ENCODE data around the gene CASQ2. TPM values are rescaled to one million over a fixed set of nuclear protein-coding genes. Genes with fewer than 3 reads are reported as not detected.

The CASQ2 gene
- total and polyA plus RNA-seq, 9 of the 15 experiments (the other 6 are each of a cell fraction or from before 2014, with no cell fraction given), result not detected

DNA sequence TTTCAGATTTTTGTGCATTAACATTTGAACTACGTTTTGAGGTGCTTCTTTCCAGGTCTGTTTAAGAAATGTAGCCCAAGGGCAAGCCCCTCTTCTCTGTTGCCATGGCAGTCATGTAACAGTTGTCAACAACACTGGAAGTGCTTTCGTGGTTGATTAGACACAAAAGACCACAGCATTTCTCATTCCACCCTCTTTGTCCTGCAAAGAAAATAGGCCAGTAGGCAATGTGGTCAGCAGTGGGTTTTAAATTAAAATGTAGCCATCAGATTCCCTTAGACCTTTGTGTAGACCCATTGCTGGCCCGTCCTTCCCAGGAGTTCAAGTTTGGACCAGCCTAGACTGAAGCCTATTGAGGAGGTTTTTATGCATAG lies 91.3 kb downstream of the CASQ2 start:
- Histone ChIP-seq H3K27ac (ENCODE audit: extremely low read depth, low read depth, low read length) (no peak overlapping the region), H3K36me3 (ENCODE audit: control insufficient read depth, insufficient read depth, low read length) (peaks cover 29% of the 10 kb centered on the region; the same call in 2 of the 3 replicates), H3K9ac (ENCODE audit: insufficient read depth in 1 of 2, low read depth in 2 of 2, low read length in 2 of 2) (no peak overlapping the region), H3K4me1 (replicated peaks in 1 of 2; ENCODE audit: control insufficient read depth in 2 of 2, insufficient read depth in 2 of 2, low read length in 2 of 2) (peaks cover 0 to 3% of the 10 kb centered on the region in 2 experiments; a peak in 1 of 5 replicates), H3K79me2 (ENCODE audit: control insufficient read depth, insufficient read depth, low read length) (no peaks in the 10 kb centered on the region), H2AFZ (ENCODE audit: low read depth, low read length) (no peak overlapping the region), H3K9me1 (ENCODE audit: control insufficient read depth, insufficient read depth, low read length) (peaks cover 5% of the 10 kb centered on the region), H3K27me3 (ENCODE audit: control insufficient read depth in 2 of 2, insufficient read depth in 2 of 2, low read length in 2 of 2) (no peaks in the 10 kb centered on the region), H3K9me3 (replicated peaks; ENCODE audit: control insufficient read depth, insufficient read depth, low read depth, low read length) (no peaks in the 10 kb centered on the region), H4K20me1 (replicated peaks; ENCODE audit: control insufficient read depth, insufficient read depth, low read length) (peaks cover 5% of the 10 kb centered on the region; the same call in 1 of the 2 replicates), H3K4me2 (ENCODE audit: insufficient read depth, low read length) (no peak overlapping the region), H3K4me3 (no peak overlapping the region)
- WGBS (ENCODE audit: insufficient coverage, low coverage, missing lambda C conversion rate), result 48% methylated on average over 3 of the region's 3 CpGs
- no peak for DNase-seq (ENCODE audit: extremely low read depth in 1 of 4, low spot score in 3 of 4)
- in situ Hi-C loops (cut with MboI), result no loop called here
- intact Hi-C loops (cut with micrococcal nuclease), result loop anchor here (1.0 to 5.0 kb wide), 2 partner anchors 35 to 68 kb away; partner anchors contain the start of gene VANGL1
- BruUV-seq (replicated peaks), result no TSS peak
- no peak; the same call in 2 of the 3 replicates for ATAC-seq
- ChIA-PET CTCF (ENCODE audit: low intra/inter-chr PET ratio) (interaction anchor here (1.0 to 2.4 kb wide), 2 partner anchors 69 to 538 kb away, joined by 3 to 9 read pairs; no protein-coding TSS in a partner anchor), POLR2A (no interaction called here)
- FAIRE-seq, result peak; percentile 81
- peak; percentile 51 for TF ChIP-seq RFX1 (IDR thresholded peaks at IDR 0.05)
- TF ChIP-seq ZBED1 (IDR thresholded peaks at IDR 0.05), result no peak

DNA sequence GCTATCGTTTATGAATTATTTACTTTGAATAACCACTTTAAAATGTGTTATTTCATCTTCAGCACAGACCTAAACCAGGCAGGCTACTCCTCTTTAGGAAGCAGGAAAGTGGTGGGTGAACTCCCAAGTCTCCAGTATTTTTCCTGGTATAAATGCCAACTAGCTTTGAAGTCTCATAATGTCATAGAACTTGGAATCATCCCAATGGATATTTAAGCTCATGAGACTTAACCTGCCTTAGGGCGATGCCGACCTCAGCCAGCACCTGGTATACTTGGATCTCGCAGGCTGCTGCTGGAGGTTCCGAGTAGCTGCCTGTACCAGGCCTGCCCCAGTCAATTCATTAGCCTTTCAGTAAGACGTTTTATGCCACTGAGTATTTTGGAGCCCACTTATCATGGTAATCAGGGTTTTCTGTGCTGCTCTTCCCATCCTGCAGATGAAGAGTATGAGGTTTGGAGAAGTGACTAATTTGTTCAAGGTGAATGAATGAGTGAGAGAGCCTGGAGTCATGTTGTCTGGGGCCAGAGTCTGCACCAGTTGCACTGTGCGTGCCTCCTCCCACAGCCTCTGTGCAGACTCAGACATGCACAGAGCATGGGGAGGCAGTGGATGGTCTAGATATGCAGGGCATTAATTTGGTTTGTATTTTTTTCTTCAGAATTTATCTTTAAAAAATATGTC lies 91.9 kb downstream of the CASQ2 start:
- no TSS peak for BruUV-seq (replicated peaks)
- intact Hi-C loops (cut with micrococcal nuclease) (loop anchor here (1.0 to 5.0 kb wide), 2 partner anchors 34 to 67 kb away; partner anchors contain the start of gene VANGL1), in situ Hi-C loops (cut with MboI) (no loop called here)
- FAIRE-seq, result peak; percentile 37
- peaks cover 2 to 5% of the 10 kb centered on the region in 2 experiments; a peak in 3 of 5 replicates for H3K4me1 ChIP-seq (replicated peaks in 1 of 2; ENCODE audit: control insufficient read depth in 2 of 2, insufficient read depth in 2 of 2, low read length in 2 of 2)
- H3K9me1 ChIP-seq (ENCODE audit: control insufficient read depth, insufficient read depth, low read length), result peaks cover 5% of the 10 kb centered on the region
- H3K27me3 ChIP-seq (ENCODE audit: control insufficient read depth in 2 of 2, insufficient read depth in 2 of 2, low read length in 2 of 2), result no peaks in the 10 kb centered on the region
- H3K79me2 ChIP-seq (ENCODE audit: control insufficient read depth, insufficient read depth, low read length), result no peaks in the 10 kb centered on the region
- H2AFZ ChIP-seq (ENCODE audit: low read depth, low read length), result no peak overlapping the region
- no peak overlapping the region for H3K4me2 ChIP-seq (ENCODE audit: insufficient read depth, low read length)
- no peaks in the 10 kb centered on the region for H3K9me3 ChIP-seq (replicated peaks; ENCODE audit: control insufficient read depth, insufficient read depth, low read depth, low read length)
- no peak overlapping the region for H3K4me3 ChIP-seq
- no peak overlapping the region for H3K9ac ChIP-seq (ENCODE audit: insufficient read depth in 1 of 2, low read depth in 2 of 2, low read length in 2 of 2)
- POLR2A ChIA-PET, result interaction anchor here (0.6 to 0.7 kb wide), 2 partner anchors 551 to 1604 kb away, joined by 3 read pairs; no protein-coding TSS in a partner anchor
- ATAC-seq, result no peak
- WGBS (ENCODE audit: insufficient coverage, low coverage, missing lambda C conversion rate), result 82% methylated on average over 7 of the region's 7 CpGs
- no peak overlapping the region for H3K27ac ChIP-seq (ENCODE audit: extremely low read depth, low read depth, low read length)
- H4K20me1 ChIP-seq (replicated peaks; ENCODE audit: control insufficient read depth, insufficient read depth, low read length), result peaks cover 5% of the 10 kb centered on the region; the same call in 1 of the 2 replicates
- CTCF ChIA-PET (ENCODE audit: low intra/inter-chr PET ratio), result interaction anchor here (2.4 kb wide), 1 partner anchor 69 kb away, joined by 9 read pairs; no protein-coding TSS in a partner anchor
- no peak for DNase-seq (ENCODE audit: extremely low read depth in 1 of 4, low spot score in 3 of 4)
- peaks cover 32% of the 10 kb centered on the region; the same call in 2 of the 3 replicates for H3K36me3 ChIP-seq (ENCODE audit: control insufficient read depth, insufficient read depth, low read length)
- TF ChIP-seq ZNF274 (IDR thresholded peaks at IDR 0.05; ENCODE audit: borderline replicate concordance, low read depth, low read length) (no peak), TAF7 (tag; IDR thresholded peaks at IDR 0.05) (no peak), ZFP36 (IDR thresholded peaks at IDR 0.05; ENCODE audit: low read depth, low read length, partially characterized antibody) (no peak), ILK (tag; IDR thresholded peaks at IDR 0.05; ENCODE audit: borderline replicate concordance, low read depth) (no peak), EWSR1 (IDR thresholded peaks at IDR 0.05; ENCODE audit: borderline replicate concordance, low read depth, partially characterized antibody) (no peak), PTRF (tag; IDR thresholded peaks at IDR 0.05) (no peak), CREM (IDR thresholded peaks at IDR 0.05; ENCODE audit: low read depth) (no peak), SRF (CRISPR knock-in tag; IDR thresholded peaks at IDR 0.05) (no peak), HLTF (IDR thresholded peaks at IDR 0.05) (no peak), ZFP1 (CRISPR knock-in tag; IDR thresholded peaks at IDR 0.05) (no peak)
- TF ChIP-seq, protein P1, sequence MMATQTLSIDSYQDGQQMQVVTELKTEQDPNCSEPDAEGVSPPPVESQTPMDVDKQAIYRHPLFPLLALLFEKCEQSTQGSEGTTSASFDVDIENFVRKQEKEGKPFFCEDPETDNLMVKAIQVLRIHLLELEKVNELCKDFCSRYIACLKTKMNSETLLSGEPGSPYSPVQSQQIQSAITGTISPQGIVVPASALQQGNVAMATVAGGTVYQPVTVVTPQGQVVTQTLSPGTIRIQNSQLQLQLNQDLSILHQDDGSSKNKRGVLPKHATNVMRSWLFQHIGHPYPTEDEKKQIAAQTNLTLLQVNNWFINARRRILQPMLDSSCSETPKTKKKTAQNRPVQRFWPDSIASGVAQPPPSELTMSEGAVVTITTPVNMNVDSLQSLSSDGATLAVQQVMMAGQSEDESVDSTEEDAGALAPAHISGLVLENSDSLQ (IDR thresholded peaks at IDR 0.05), result no peak
- TF ChIP-seq, protein P2, sequence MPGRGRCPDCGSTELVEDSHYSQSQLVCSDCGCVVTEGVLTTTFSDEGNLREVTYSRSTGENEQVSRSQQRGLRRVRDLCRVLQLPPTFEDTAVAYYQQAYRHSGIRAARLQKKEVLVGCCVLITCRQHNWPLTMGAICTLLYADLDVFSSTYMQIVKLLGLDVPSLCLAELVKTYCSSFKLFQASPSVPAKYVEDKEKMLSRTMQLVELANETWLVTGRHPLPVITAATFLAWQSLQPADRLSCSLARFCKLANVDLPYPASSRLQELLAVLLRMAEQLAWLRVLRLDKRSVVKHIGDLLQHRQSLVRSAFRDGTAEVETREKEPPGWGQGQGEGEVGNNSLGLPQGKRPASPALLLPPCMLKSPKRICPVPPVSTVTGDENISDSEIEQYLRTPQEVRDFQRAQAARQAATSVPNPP (IDR thresholded peaks at IDR 0.05; ENCODE audit: borderline replicate concordance, insufficient read depth, insufficient read length), result no peak

All from K562 (cell line).